GM18505 (cell line): ENCODE measurements around the gene RNF220.

Experiments used
- ATAC-seq: cut with Tn5 transposase; IDR thresholded peaks from one replicate; pipeline ENCODE4 v1.9.1; 2021; ENCODE audit not compliant: unreplicated experiment
- POLR2A ChIP-seq: IDR thresholded peaks from 4 replicates; pipeline ENCODE4 v1.6.1; 2011; ENCODE audit warnings: borderline replicate concordance; ENCODE audit not compliant: insufficient read depth, insufficient read length; ENCODE audit errors: extremely low read depth

RNF220 gene

DNA sequence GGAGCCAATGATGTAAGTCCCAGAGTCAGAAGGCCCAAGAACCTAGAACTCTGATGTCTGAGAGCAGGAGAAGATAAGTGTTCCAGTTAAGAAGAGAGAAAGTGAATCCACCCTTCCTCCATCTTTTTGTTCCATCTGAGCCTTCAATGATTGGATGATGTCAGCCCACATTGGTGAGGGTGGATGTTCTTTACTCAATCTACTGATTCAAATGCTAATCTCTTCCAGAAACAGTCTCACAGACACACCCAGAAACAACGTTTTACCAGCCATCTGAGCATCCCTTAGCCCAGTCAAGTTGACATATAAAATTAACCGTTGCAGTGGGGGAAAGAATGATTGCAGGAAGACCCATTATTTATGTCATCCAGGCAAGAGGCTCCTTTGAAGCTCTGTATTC is 16.5 kb upstream of the RNF220 start:
- no peak for TF ChIP-seq POLR2A
- ATAC-seq, result no peak

DNA sequence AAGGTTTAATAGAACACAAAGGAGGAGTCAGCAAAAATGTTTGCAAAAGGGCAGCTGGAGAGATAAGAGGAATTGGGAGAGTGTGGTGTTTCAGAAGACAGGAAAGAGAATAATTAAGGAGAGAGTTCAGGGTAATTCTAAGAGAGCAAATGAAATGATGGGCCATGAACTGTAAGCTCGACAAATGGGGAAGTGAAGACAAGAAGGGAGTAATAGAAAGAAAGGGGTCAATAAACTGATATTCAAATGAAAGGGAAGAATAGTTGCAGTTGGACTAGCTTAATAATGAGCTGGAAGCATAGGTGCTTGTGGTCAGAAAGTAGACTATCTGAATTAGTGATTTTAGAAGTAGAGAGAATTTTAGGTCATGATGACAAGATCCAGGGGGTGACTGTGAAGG is 15.6 kb upstream of the RNF220 start:
- no peak for ATAC-seq
- TF ChIP-seq POLR2A, result no peak

DNA sequence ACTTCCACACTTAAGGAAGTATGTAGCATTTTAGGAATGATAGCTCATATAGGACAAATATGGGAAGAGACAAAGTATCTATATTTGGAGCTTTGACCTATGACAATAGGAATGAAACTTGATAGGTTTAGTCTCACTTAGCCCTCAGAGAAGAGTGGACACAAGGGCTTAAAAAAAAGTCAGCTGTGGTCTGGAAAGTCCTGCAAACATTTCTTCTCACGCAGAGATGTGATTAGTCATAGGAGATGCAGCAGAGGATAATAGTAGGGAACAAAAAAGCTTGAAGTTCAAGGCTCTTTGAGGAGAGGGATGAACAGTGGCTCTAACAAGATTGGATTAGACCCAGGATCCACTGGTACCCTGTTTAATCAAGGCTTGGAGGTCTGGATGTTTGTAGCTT is 14.8 kb upstream of the RNF220 start:
- ATAC-seq, result no peak
- TF ChIP-seq POLR2A, result no peak

DNA sequence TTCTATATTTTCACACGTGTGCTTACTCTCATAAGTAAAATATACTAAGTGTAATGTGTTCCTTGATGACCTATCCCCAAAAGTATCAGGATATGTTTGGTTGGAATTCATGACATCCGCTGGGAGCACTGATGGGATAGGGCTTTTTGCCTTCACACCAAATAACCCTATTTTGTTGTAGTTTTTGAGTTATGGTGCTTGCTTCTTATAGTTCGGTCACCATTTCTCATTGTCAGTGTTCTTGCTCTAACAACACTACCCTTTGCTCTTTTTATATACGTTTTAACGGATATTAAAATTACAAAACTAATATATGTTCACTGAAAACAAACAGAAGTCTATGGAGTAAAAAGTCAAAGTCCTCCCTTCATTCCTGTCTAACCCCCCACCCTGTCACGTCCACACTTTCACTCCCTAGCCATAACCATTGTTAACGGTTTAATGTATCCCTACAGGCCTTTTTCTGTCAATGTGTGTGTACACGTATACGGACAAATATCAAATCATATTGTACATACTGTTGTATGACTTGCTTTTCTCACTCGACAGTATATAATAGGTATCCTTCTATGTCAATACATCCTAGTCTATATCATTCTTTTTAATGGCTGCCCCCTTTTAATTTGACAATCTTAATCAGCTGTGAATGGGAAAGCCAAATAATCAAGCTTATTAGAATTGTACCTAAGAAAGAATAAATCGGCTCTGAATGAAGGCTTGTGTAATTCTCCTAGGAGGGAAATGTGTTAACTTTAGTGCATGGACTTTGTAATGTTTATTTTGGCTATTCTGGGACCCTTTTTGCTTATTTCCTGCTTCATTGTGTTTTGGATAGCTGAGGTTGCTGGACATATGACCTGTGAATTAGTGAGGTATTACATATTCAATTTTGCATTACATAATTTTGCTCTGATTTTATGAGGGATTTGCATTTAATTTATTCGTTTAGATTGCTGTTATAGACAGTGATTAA is 3.5 kb upstream of the RNF220 start:
- TF ChIP-seq POLR2A, result no peak
- ATAC-seq, result no peak

DNA sequence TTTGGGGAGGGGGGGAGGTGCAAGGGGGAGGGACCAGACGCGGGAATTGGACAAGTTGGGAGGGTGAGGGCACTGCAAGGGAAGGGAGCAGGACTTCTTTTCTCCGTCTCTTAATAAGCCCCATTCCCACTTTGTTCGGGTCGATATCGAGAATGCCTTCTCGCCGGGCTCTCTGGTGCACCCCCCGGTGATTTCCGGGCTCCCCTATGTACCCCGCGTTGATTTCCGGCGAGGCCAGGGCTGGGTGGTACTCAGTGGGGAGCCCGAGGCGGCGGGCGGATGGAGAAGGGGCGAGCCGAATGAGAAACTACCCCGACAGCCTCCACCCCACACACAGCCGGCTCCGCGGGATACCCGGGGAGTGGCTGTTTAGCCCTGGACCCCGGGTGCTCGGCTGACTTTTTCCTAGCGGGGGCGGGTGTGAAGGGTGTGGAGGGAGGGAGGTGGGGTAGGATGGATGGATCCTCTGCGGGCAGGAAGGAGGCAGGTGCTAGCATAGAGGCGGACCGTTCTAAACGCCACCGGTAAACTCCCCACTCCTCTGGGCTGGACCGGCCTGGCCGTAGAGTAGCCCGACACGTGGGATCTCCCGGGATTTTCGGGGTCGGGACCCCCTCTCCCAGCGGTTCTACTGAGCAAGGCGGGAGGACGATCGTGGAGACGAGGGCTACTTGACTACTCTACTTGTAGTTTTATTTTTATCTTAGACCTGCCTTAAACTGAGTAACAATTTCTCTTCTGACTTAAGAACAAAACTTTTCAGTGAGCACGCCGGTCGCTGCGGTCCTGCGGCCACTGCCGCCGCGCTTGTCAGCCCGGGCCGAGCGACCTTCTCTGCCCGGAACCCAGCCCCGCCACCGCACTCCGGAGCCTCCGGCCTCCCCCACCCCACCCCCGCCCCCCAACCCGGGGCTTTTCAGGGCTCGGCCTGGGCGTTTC is 1.0 kb downstream of the RNF220 start:
- no peak for TF ChIP-seq POLR2A
- no peak for ATAC-seq

DNA sequence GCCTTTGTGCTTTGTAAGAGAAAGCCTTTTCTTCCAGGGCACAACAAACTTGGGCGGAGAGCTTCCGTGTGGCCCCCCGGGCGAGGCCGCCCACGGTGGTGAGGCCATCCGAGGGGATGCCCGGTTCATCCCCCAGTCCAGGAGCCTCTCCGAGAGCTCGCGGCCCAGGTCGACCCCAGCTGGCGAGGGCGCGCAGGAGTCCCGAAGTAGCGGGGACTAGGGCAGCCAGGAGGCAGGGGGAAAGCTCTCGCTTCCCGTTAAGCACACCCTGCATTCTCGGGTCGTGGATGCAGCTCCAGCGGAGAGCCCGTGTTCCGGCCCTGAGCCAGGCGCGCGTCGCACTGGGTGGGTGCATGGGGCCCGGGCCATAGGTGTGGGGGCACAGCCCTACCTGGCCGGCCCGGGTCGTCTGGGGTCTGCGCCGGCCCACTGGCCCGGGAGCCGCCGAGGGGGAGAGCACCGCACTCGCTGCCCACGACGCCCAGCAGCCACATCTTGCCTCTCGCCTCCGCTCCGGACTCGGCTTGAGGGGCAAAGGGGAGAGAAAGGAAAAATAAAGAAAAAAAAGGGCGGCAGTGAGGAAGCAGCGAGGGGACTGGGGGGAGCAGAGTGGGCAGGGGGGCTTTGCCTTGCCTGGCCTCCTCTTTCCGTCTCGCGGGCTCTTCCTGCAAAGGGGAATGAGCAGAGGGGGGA is 1.8 kb downstream of the RNF220 start:
- TF ChIP-seq POLR2A, result no peak

DNA sequence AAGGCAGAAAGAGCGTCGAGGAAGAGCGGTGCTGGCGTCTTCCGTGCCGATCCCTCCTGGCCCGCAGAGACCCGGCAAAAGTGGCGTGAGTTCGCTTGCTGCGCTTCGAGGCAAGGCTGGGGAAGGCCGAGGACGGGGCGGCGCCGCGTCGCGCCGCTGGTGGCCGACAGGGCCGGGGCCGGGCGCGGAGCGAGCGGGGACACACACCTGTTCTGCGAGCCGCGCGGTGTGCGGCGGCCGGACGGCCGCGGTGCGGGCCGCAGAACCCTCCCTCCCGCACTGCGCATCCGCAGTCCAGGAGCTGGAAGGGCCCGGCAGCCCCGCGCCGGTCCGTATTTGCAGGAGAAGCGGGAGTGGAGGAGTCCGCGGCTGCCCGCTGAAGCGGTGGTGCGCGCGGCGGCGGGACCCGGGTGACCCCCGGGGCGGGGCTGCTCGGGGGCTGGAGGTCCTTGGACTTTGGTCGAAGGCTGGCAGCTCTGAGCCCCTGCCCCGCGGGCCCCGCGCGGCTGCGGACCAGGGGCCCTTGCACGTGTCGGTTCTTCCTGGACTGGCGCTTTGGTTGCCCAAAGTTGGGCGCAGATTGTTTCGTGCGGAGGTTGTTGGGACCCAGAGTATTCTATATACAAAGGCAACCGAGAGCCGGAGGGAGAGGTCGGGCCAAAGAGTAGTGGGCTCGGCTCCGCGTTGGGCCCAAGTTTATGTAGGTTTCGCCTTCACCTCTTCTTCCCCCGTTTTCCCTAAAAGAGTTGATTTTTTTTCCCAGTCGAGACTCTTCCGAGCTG is 2.6 kb downstream of the RNF220 start:
- ATAC-seq, result no peak
- TF ChIP-seq POLR2A, result no peak

More for the DNA sequence above, 1.8 kb downstream of the RNF220 start:
- no peak for ATAC-seq

DNA sequence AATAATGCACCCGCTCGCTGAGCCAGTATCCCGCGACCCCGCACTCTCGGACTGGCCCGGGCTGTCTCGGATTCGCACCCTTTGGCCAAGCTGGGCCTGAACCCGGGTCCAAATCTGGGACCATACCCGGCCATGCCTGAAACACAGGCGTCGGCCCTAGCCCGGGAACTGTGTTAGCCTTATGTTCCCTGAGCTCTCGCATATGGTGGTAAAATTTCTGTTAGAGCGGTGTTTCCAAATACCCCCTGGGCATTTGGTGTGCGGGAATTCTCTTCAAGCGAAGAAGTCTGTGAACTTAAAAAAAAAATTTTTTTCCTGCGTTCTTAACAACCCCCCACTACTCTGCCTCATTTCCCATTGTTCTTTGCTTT is 3.1 kb downstream of the RNF220 start:
- no peak for ATAC-seq
- no peak for TF ChIP-seq POLR2A

DNA sequence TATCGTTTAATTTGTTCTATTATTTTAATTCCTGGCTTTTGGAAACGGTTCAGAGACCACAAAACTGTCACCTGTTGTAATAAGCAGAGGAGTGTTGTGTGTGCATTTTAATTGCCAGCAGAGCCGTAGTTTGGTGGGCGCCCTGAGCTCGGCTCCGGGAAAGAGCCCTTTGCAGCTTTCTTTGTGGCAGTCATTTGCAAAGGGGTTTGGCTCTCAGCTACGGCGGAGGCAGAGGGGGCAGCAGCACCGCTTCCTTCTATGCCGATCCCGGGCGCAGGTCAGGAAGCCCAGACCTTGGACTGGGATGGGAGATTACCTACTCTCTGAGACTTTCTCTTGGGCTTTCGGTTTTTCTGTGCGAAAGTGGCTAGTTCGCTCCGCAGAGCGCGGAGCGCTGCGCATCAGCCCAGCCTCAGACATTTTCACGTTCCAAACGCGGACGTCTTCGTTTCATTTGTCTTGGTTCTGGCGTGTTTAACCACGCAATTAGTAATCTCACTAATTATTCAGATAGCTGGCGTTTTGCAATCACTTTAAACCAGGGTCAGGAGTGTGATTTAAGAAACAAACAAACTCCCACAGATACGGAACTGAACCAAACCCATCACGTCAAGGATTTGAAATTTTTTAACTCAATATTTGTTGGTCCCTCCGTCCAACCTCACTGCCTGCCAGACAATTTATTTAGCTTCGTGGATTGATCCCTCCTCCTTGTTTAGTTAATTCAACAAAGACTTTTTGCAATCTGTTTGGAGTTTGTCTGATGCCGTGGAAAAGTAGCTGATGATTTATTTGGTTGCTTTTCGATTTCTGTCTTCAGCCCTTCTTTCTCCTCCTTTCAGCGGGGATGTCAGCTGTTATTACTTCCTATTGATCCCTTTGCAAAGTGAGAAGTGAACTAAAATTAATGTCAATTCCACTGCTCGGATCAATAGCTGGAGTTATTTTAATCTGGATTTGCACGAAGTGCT is 3.9 kb downstream of the RNF220 start:
- ATAC-seq, result no peak
- no peak for TF ChIP-seq POLR2A

DNA sequence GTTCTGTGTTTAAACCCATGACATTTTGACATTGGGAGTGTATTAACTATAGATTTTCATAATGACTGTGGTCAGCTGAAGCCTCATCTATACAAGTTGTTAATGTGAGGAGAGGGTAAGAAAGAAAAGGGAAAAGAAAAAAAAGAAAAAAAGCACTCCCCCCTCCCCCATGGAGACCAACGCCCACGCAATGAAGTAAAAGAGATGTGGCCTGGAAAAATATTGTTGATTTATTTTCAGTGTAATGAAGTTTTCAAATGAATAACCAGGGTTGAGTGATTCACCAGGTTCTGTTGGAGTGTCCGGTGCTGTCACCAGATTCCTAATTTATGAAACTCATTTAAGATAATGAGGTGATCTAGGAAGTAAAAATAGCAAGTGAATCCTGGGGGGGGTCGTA is 4.7 kb downstream of the RNF220 start:
- ATAC-seq, result no peak
- TF ChIP-seq POLR2A, result no peak

DNA sequence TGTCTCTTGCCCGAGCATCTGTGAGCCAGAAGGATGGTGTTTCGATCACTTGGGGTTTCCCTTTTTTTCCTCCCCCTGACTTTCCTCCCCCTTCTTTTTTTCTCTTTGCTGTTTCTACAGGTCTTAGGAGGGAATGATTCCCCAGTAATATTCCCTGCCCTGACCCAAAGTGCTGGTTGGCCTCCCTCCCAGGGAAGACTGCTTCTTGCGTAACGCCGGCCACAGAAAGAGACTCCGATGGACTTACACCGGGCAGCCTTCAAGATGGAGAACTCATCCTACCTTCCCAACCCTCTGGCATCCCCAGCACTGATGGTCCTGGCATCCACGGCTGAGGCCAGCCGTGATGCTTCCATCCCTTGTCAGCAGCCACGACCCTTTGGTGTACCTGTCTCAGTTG is 6.8 kb downstream of the RNF220 start:
- ATAC-seq, result no peak
- TF ChIP-seq POLR2A, result no peak

DNA sequence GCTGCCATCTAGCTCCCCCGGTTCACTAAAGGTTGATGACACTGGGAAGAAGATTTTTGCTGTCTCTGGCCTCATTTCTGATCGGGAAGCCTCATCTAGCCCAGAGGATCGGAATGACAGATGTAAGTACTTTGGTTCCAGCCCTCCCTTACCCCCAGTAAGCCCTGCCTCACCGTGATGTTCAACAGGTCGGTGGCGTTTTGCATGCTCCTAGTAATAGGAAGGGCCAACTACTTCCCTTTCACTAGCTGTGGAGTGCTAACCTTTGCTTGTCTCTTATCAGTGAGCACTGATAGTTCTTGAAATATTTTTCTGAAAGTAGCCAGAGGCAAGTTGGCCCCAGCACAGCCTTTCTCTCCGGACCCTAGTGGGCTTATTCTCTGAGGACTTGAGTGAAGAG is 7.5 kb downstream of the RNF220 start:
- no peak for TF ChIP-seq POLR2A

DNA sequence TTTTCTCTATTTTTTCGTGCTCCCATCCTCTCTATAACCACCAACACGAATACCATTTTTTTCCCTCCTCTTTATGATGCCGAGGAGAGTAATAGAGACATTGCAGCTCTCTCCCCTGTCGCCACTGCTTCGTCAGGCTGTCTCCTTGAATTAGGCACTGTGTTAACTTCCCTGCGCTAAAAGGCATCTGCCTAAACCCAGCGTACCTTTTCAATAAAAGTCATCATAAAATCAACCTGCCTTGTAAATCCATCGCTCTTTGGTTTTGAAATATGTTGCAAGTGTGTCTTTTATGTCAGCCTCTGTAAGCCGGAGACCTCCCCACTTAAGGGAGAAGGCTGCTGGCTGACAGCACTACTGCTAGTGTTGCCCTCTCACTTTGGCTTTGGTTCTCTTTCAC is 8.7 kb downstream of the RNF220 start:
- no peak for TF ChIP-seq POLR2A
- ATAC-seq, result no peak

More for the DNA sequence above, 7.5 kb downstream of the RNF220 start:
- no peak for ATAC-seq
